Activated CD4-positive, alpha-beta T cell treated with anti-CD3 and anti-CD28 coated beads, Interleukin-2, amount 50 U/mL, for 1 hour (primary cell): ENCODE data around the gene FBXO15.
A peak's percentile ranks its signal among the peaks of the same experiment; 100 is the strongest.

Experiments used
- DNase-seq: peaks from one replicate; pipeline ENCODE4 v3.0.0-alpha.2; 2020

The FBXO15 gene, protein sequence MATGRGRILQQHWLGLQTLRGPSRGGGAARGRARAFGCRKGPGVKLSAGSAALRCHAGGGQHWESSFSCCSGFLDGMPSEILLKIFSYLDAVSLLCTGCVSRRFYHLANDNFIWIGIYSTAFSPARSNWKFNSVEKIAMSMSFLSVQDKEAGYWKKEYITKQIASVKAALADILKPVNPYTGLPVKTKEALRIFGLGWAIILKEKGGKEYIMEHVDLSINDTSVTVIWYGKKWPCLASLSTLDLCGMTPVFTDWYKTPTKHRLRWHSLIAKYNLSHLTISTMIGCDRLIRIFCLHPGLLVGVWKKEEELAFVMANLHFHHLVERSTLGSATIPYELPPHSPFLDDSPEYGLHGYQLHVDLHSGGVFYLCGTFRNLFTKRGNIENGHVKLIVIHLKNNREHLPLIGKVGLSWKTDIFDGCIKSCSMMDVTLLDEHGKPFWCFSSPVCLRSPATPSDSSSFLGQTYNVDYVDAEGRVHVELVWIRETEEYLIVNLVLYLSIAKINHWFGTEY

DNA sequence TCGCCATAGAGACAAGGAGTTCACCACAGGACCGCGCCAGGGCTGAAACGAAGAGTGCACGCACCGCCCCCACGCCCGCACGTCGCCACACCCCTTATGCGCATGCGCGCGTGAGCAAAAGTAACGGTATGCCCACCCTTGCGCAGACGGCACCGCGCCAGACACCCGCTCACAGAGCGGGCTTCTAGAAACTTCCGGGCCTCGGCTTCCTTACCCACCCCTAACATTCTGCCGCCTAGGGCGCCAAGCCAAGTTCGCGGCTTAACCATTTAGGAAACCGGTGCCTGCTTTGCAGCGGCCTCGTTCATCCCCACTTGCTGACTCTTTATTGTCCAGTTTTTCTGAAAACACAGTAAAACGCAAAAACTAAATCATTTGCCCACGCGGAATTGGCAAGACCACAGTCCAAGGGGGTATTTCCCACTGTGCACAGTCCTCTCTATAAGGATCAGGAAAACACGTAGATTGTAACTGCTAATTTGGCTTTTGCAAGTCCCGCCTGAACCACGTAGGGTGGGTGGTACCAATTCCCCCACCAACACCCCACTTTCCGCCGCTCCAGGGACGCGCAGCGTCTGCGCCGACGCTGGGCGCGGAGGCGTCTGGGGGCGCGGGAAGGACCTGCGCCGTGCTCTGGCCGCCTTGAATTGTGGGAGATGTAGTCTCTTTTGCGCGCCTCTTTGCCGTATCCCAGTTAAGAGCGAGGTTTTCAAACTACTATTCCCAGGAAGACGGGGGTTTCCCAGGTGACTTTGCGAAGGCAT, at the start of gene FBXO15, which contains the start of gene TIMM21:
Gene FBXO15, minus strand, starts transcription at position 56 of the 764 bp plus-strand sequence. Its CDS starts 49 bp downstream, at position 7.
Gene TIMM21, plus strand, starts transcription at position 745 of the 764 bp plus-strand sequence. CDS start 286 bp downstream, outside the sequence.
- DNase-seq: peak; percentile 94

DNA sequence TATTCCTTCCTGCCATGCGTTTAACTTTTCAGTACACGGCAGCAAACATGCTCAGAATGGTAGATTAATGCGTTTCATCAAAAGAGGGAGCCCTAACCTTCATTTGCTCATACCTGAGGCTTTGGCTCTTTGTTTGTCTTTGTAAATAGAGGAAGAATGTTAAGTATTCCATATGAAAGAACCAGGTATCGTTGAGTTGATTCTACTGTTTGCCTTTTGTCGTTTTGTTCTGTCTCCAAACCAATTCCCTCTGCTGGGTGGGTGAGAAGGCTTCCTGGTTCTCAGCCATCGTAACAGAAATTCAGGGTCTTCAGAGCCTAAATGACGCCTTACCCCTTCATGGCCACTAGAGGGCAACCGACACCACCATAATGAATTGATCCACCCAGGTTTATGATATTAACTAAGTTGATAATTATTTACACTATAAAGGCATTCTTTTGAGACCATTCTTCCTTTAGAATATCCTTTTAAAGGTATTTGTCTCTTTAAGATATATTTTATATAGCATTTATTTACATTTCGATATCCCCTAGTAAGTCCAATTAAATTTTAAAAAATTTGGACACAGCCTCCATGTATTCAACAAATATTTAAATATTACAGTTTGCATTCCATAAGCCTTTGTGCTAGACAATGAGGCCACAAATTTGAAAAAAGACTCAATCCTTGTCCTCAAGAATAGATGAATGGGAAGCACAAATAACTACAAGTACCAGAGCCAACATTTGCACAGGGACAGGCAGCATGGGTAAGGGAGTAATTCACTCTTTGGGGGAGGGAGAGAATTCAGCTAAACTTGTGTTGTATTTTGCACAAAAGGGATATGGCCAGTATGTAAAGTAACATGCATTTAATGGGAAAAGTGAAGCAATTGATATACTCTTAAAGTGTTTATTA, 48.8 kb upstream of the FBXO15 start:
- peak; percentile 38 for DNase-seq

DNA sequence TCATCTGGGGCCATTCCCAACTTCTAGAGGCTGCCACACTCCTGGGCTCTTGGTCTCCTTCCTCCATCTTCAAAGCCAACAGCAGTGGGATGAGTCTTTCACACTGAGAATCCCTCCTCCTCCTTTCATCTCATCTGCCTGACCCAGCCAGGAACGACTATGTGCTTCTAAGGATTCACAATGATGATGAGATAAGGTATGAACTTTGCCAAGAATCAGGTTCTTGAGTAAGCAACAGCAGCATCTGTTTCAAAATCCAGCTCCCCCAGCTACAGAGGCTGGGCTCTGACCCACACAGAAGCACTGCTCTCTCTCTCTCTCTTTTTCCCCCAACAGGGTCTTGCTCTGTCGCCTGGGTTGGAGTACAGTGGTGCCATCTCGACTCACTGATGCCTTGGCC, 47.1 kb upstream of the FBXO15 start:
- no peak for DNase-seq

DNA sequence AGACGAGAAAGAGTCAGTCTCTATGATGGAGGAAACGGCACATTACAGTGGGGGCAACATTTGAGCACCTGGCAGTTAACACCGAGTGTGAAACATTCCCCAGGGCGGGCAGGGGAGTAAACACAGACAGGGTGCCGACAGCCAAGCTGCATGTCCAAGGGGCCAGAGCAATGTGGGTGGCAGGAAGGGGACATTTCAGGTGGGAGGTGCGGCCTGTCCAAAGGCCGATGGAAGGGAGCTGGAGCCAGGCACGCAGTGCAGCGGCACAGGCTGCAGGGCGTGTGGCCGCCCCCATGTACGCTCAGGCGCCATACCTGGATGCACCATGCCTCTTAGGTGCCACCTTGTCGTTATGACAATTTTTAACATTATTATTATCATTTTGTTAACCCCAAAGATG, 43.9 kb upstream of the FBXO15 start:
- DNase-seq: no peak

DNA sequence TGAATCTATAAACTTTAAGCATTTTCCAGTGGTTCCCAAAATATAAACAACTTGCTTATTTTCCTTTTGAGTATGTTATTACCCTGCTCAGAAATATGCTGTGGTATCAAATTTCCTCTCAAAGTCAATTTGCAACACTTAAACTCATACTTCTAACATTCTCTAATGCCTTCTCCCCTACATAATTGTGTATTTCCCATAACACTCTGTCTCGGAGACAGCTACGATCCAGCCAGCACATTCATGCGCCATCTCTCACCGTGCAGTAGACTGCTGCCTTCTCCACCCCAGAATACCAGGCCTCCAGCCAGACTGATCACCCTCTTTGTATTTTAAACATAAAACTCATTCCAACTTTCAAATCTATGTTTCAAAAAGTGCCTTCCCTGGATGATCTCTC, 42.5 kb upstream of the FBXO15 start:
- no peak for DNase-seq

DNA sequence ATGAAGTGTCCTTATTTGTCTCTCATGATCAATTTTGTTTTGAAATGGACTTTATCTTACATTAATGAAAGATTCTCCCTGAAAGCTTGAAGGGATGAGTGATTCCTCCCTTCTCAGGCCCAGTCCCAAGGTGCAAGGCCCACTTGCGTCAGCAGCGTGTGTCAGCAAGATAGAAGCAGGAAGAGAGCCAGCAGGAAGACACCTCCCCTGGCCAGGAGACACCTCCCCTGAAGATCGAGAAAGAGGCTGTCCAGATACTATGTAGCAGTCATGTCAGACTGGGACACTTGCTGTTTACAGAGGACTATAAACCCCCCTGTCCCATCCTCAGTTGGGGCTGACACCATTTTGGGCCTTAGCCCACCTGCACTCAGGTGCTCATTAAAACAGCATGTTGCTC, 39.0 kb upstream of the FBXO15 start:
- no peak for DNase-seq

DNA sequence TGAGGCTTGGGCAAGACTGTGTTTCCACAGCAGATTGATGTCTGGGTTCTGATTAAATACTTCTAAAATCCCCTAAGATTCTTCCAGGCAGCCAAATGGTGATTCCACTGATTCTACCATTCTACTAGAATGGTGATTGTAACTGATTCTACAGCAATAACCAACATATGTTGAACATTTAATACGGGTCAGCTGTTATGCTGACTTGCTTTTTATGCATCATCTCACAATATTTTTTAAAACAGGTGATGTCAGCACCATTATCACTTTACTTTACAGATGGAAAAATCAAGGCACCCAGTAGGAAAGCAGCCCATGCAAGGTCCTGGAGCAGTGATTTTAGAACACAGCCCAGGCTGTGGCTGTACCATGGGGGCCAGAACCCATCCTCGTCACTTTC, 38.2 kb upstream of the FBXO15 start:
- DNase-seq: no peak

DNA sequence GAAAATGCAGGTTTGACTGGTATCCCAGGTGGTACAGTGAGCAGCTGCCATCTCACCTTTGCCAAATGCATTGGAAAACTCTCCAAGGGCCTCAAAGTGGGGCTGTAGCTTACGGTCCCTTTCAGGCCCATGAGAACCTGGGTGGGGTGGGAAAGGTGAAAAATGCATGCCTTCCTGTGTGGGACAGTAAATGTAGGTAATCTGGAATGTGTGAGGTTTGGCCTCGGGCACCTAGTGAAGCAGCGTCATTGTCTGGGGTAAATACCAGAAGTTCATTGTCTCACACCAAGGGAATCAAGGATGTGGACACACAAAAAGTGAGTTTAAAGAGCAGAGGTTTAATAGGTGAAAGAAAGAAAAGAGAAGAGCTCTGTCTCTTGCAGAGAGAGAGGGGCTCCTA, 37.2 kb upstream of the FBXO15 start:
- no peak for DNase-seq

DNA sequence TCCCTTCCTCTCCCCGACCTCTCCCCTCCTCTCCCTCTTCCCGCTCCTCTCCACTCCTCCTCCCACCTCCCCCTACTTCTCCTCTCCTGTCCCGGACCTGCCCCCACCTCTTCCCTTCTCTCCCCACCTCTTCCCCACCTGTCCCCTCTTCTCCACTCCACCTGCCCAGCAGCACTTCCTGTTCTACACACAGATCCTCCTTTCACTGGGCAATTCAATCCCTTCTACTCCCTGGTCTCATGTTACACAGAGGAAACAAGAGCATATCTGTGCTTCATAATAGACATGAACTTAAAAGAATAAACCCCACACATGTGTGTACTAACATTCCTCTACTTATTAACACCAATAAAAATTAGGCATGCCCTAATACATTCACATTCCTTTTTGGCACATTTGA, 35.5 kb upstream of the FBXO15 start:
- no peak for DNase-seq

DNA sequence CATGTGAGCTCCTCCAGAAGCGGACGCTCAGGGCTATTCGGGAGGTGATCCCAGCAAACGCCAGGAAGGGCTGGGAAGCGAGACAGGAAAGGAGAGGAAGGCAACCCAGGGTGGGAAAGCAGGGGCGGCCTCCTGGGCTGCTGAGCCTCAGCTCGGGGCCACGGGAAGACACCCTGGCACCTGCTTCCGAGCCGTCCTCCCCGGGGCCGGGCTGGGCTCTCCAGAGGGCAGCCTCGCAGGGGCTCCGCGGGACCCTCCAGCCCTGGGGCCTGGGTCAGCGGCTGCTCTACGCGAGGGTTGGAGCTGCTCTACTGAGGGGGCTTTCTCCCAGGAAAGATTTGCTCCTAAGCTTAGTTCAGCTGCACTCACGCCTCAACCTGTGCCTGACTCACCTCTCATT, 34.7 kb upstream of the FBXO15 start:
- DNase-seq: no peak

DNA sequence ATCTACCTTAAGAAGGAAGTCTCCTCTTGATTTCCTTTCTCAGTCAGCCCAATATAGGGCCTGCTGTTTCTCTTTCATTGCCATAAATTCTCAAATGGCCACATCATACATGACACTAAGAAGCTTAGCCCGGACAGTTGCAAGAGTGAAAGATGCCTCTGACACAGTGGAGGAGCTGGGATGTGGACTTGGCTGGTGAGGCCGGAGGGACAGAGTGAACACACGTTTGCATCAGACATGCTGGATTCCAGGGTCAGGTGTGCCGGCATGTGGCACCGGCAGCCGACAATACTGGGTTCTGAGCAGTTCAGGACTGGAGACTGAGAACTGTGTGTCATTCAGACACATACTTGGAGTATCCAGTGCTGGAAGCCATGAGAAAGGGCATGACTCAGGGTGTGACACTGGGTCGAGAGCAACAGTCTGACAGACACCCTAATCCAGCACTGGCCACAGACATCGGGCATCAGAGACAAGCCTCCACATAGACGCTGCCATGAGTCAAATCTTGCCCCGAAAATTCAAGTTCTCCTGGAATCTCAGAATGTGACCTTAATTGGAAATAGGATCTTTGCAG, 32.1 kb upstream of the FBXO15 start:
- DNase-seq: no peak

DNA sequence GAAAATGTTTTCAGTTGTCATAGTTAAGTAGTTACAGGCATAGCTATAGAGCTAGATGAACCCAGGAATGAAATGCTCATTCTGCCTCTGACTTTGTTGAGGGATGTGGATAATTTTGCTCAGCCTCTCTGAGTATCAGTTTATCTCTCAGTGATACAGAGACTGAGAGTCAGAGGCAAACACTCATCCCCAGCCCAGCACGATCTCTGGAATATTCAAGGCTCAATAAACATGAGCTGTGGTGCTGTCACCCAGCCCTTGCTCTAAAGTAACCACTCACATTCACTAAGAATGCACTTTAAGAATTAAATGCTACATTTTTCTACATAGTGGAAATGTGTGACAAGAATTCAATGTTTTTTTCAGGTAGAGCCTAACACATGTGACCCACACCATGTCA, 31.2 kb upstream of the FBXO15 start:
- no peak for DNase-seq

DNA sequence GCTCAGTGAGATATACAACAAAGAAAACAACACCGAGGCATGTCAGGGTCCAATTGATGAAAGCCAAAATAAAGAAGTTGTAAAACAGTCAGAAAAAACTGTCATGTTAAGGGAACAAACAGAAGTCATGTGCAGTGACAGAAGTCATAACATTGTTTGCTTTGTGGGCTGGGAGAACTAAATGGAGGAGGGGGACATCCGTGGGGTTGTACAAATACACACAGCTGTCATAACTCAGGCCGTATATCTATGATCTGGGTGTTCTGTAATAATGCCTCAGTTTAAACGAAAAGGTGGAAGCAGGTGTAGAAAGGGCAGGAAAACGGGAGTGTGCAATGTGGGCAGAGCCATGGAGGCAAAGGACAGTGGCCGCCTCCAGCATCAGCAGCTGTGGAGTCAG, 28.0 kb upstream of the FBXO15 start:
- DNase-seq: no peak

DNA sequence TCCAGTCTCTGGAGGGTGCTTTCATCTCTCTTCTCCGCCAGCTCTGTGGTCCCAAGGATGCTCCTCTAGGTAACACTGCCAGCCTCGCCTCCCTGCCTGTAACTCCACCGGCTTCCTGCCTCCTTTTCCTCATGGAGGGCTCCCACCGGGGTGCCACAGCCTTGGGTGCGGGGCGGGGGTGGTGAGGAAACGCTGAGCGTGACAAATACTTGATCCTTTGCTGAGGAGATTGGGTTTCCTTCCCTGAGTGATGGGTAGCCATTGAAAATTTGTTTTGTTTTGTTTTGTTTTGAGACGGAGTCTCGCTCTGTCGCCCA, 25.8 kb upstream of the FBXO15 start:
- no peak for DNase-seq

DNA sequence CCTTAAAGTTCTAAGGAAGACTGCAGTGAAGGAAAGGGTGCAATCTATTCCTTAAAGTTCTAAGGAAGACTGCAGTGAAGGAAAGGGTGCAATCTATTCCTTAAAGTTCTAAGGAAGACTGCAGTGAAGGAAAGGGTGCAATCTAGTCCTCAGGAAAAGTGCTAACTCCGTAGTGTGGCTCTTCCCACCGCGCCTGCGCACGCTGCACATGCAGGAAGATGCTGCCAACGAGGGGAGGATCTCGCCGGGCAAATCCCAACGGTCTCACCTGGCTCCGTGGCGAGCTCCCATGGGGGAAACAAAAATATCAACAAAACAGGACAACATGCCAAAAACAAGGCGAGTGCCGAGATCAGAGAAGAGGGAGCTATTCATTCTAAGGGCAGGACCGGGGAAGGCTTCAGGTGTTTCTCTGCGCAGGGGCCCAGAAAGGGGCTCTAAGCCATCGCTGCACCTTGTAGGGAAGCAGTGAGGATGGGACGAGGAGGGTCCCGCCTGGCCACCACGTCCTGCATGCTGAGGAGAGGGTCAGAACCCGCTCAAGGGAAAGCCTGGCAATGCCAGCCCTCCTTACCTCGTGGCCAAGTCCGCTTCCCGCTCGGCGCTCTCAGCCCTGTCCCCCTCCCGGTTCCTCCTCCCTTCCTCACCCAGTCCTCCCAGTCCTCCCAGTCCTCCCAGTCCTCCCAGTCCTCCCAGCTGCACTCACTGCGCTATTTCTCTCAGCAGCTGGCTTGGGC, 25.2 kb upstream of the FBXO15 start:
- no peak for DNase-seq

DNA sequence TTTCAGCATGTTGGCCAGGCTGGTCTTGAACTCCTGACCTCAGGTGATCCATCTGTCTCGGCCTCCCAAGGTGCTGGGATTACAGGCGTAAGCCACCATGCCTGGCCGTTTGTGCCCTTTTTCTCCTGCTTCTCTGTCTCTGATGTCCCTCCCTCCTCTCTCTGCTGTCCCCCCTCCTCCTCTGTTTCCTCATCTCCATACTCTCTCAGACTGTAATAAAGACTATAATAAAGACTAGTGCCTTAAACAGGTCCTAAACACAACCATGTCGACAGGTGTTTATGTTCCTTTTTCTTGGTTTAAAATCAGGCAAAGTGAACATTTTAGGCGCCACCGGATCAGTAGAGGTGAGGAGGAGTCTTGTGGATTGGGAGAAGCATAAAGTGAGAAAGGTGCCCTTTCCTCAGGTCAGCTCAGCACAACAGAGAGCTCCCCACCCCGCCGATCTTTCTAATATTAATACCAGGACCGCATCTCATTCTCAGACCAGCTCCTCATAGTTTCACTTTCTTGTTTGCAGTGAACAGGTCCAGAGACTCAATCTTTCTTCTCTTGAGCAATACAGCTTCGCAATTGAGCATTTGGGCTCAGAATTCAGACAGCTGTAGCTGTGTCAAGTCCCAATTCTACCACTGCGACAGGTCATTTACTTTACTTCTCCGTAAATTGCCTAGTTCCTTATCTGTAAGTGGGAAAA, 24.4 kb upstream of the FBXO15 start:
- DNase-seq: no peak

DNA sequence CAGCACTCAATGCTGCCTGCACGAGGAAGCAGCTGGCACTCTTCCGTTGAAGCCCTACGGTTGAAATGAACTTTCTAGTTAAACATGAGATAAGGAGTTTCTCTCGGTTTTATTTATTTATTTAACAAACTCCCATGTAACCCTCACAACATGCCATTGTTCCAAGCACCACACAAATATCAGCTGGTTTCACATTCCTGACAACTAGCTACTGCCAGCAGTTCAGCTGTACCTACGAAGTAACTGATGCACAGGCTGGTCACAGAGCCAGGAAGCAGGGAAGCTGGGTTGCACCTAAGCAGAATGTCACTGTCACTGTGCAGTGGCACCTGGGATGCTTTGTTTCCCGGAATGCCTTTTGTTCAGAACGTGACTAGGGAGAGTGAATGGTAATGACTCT, 18.8 kb upstream of the FBXO15 start:
- no peak for DNase-seq

DNA sequence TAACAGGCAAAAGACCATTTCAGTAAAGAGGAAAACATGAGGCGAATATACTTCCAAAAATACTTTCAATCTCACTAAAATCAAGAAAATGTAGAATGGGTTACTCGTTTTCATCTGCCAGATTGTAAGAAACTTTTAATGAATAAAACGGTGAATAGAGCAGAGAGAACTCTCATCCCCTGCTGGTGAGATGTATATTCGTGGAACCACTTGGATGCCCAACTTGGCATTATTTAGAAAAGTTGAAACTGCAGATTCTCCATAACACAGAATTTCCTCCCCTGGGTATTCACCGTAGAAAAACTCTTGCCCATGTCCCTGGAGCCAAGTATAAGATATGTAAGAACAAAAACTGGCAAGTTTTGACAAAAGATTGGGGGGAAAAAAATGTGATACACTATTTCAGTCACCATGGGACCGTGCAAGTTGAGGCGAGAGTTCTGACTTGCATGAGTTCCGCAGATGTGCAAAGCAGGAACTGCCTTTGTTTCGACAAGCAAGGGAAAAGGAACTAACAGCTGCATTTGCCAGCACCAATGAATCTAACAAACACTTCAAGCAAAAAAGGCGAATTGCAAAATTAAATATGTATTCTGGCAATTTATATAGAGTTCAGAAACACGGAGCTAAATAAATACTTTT, 15.5 kb upstream of the FBXO15 start:
- no peak for DNase-seq

DNA sequence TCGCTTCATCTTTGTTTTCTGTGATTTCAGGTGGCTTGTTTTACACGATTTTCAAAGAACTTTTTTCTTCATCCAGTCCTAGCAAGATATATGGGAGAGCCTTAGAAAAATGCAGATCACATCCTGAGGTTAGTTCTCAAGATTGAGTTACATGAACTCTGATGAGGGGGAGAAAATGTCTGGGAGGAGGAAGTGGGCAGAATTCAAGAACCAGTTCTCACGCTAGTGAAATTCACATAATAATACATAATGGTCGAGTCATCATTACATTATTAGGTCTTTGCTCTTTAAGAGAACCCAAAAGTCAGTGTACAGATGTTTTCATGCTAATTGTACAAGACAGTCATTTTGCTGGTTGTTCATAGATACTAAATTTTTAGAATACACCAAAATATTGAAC, 7.6 kb upstream of the FBXO15 start:
- no peak for DNase-seq

DNA sequence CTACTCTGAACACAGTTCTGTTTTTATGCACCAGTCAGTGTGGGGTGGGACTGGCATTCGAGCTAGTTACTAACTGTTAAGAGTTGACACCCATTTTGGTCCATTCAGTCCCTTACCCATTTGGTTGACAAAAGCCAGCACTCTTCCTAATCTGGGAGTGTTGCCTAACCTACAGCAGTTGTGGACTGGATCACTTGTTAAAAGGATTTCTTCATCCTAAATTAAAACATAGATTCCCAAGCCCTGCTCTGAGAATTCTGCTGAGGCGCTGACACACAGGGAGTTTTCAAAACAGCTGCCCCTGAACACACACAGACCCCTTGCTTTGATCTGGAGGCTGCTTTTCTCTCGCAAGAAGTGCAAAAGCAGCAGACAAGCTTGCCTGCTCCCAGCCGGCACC, 7.1 kb upstream of the FBXO15 start:
- DNase-seq: no peak

DNA sequence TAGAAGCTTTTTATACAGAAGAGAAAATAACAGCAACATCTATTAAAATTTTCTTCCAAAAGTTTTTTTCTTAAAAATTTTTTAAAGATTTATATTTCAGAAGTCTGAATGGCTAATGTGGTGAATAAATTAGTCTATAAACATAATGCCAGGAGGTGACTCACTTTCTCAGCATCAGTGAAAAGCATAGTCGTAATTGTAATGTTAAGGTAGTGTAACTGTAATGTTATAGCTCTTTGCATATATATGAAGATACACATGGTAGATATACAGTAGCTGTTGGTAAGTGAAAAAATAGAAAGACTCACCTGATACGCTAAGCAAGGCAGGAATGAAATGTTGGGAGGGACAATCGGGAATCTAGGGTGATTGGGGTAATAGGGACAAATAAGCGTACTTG, 6.2 kb upstream of the FBXO15 start:
- no peak for DNase-seq
